Suppressor macrophage (primary cell): ENCODE data around the gene SSH2.
A peak's percentile ranks its signal among the peaks of the same experiment; 100 is the strongest.
"Not testable (repeated sequence)": the region's sequence is repeated elsewhere in the genome, so short reads cannot be mapped to it uniquely, and the experiment has no call there.

Experiments
- DNase-seq, 4 experiments: peaks; one replicate each; pipeline ENCODE4 v3.0.0-alpha.2; 2020 to 2022
- total RNA-seq, 17 experiments: gene quantifications; one replicate each; lab custom pipeline; 2026; ENCODE audit warnings: mixed read lengths in 6 of 17, inconsistent platforms in 3 of 17; lab: John Stamatoyannopoulos, UW

Gene SSH2, protein sequence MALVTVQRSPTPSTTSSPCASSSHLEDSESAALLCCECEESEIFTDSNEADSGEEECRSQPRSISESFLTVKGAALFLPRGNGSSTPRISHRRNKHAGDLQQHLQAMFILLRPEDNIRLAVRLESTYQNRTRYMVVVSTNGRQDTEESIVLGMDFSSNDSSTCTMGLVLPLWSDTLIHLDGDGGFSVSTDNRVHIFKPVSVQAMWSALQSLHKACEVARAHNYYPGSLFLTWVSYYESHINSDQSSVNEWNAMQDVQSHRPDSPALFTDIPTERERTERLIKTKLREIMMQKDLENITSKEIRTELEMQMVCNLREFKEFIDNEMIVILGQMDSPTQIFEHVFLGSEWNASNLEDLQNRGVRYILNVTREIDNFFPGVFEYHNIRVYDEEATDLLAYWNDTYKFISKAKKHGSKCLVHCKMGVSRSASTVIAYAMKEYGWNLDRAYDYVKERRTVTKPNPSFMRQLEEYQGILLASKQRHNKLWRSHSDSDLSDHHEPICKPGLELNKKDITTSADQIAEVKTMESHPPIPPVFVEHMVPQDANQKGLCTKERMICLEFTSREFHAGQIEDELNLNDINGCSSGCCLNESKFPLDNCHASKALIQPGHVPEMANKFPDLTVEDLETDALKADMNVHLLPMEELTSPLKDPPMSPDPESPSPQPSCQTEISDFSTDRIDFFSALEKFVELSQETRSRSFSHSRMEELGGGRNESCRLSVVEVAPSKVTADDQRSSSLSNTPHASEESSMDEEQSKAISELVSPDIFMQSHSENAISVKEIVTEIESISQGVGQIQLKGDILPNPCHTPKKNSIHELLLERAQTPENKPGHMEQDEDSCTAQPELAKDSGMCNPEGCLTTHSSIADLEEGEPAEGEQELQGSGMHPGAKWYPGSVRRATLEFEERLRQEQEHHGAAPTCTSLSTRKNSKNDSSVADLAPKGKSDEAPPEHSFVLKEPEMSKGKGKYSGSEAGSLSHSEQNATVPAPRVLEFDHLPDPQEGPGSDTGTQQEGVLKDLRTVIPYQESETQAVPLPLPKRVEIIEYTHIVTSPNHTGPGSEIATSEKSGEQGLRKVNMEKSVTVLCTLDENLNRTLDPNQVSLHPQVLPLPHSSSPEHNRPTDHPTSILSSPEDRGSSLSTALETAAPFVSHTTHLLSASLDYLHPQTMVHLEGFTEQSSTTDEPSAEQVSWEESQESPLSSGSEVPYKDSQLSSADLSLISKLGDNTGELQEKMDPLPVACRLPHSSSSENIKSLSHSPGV (N-terminal part only)
- total RNA-seq = 13.7 to 119 (median 31.8) reads per million in 17 experiments

DNA sequence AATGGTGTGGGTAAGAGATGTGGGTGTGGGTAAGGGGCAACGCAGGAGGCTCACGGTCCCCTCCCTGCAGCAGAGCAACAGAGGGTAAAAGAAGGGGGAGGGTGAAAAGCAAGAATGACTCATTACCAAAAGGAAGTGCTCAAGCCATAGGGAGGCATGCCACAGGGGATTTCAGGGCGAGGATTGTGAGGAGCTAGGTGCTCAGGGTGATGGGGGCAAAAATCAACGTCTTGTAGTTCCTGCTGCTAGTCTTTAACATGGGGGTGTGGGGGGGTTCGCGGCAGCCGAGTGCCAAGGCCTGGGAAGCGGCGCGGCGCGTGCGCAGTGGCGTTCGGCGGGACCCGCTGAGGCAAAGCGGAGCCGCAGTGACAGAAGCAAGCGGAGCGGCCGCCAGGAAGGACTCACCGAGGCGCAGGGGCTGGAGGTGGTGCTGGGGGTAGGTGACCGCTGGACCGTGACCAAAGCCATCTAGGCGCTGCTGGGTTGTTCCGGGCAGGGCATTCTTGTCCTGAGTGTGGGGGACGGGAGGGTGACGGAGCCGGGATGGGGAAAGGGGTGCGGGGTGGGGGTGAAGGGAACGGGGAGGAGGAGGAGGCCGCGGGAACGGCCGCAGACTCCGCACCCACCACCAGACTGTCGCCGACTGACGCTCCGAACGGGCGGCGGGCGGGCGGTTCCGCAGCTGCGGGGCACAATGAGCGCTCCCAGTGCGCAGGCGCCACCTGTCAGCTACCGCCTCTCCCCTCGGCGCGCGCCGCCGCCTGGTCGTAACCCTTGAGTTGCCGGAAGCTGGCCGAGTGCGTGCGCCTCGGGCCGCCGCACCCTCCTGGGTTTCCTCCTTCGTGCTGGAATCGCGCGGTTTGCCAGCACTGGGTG lies at the start of gene SSH2:
Gene SSH2, minus strand, starts transcription at position 696 of the 876 bp plus-strand sequence. Its CDS starts 228 bp downstream, at position 468.
- DNase-seq = peak; percentile 91 to 96 (median 94)

GRCh38 chr17:29977836-29978235 lies 47.8 kb upstream of the SSH2 start:
- no peak for DNase-seq

GRCh38 chr17:29973005-29973404 lies 43.0 kb upstream of the SSH2 start:
- DNase-seq = no peak

DNA sequence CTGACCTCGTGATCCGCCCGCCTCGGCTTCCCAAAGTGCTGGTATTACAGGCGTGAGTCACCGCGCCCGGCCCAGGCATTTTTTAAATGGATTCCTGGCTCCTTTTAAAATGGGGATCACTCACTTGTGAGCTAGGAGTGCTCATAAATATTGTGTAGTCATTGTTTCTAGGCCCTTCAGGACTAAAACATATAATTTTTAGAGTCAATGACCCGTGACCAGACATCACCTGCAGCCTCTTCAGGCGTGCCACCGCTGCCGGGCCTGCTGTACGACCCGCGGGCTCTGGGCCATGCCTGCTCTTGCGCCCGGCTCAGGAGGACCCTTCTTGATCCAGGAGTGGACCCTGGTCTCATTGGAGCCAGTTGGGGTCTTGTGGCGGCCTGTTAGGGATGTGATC lies 42.2 kb upstream of the SSH2 start:
- no peak for DNase-seq

- DNase-seq = peak in 2 of 4 experiments; percentile 28 to 35
Observed at GRCh38 chr17:29968271-29968670, 38.2 kb upstream of the SSH2 start.

DNA sequence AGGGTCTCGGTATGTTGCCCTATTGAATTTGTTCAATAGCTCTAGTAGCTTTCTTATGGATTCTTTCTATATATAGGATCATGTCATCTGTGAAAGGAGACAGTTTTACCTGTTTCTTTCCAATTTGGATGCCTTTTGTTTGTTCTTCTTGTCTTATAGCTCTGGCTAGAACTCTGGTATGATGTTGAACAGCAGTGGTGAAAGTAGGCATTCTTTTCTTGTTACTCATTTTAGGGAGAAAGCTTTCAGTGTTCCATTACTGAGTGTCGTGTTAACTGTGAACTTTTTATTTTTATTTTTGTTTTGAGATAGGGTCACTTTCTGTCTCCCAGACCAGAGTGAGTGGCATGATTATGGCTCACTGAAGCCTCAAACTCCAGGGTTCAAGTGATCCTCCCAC lies 32.6 kb upstream of the SSH2 start:
- DNase-seq = no peak

DNA sequence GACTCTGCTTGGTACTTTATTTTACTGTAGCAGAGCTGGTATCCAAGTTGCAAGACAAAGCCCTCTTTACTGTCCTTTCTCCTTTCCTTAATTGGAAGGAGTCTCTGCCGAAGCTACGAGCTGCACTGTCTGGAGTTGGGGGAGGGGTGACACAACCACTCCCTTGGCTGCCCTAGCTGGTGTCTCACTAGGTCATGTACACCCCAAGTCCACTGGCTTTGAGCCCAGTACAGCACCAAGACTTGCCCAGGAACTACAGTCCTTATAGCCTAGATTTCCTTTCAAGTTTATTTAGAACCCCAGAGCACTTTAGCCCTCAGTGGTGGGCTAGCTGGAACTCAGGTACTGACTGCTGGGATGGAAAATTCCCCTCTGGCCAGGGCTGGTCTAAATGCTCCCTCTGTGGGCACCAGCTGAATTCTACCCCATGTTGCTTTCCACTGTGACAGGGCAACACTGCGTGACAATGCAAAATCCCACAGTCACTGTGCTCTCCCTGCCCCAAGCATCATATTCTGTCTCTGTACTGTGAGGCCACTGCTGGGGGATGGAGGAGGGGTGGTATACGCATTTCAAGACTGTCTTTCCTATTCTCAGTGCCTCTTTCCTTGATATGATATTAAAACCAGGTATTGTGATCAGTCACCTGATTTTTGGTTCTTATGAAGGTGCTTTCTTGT lies 29.8 kb upstream of the SSH2 start:
- no peak for DNase-seq

DNA sequence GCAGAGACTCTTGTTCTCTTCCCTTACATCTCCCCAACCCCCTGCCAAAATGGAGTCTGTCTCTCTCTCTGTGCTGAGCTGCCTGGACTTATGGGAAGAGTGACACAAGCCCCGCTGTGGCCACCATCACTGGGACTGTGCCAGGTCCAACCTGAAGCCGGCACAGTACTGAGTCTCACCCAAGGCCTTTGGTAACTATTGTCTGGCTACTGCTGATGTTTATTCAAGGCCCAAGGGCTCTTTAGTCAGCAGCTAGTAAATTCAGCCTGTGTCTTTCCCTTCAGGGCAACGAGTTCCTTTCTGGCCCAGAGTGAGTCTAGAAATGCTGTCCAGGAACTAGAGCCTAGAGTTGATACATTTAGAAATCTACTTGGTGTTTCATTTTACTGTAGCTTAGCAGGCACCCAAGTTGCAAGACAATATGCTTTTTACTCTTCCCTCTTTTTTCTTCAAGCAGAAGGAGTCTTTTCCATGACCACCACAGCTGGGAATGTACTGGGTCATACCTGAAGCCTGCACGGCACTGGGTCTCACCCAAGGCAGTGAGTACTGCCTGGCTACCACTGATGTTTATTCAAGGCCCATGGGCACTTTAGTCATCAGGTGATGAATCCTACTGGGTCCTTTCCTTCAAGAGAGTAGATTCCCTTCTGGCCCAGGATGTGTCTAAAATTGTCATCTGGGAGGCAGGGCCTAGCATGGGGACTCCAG lies 29.1 kb upstream of the SSH2 start:
- DNase-seq = no peak

GRCh38 chr17:29957488-29957887 lies 27.5 kb upstream of the SSH2 start:
- not testable (repeated sequence) for DNase-seq

- peak; percentile 33 to 73 (median 62) for DNase-seq
Observed at GRCh38 chr17:29956225-29956624, 26.2 kb upstream of the SSH2 start.

GRCh38 chr17:29954405-29954804 lies 24.4 kb upstream of the SSH2 start:
- DNase-seq = no peak

- DNase-seq = no peak
Observed at GRCh38 chr17:29949696-29950095, 19.7 kb upstream of the SSH2 start.

- peak in 3 of 4 experiments; percentile 22 to 75 (median 69) for DNase-seq
Observed at GRCh38 chr17:29948448-29949215, 18.6 kb upstream of the SSH2 start.

- DNase-seq = no peak
Observed at GRCh38 chr17:29945281-29945680, 15.3 kb upstream of the SSH2 start.

DNA sequence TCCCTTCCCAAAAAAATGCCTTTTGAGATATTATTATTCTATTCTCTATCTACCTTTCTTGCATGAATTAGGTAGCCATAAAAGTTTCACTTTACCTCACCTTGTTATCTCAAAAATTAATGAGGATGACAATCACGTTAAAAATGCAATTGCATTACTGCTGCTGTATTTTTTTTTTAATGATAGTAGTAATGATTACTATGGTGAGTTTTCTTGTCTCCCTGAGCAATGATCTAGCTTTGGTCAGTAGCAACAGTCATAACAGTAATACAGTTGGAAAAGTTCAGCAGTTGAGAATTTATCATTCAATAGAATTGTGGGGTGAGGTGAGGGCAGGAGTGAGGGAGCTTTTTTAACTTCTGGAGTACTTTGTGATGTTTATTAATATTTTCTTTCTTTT lies 11.3 kb upstream of the SSH2 start, which contains the start of gene EFCAB5:
Gene EFCAB5, plus strand, starts transcription at position 301 of the 400 bp plus-strand sequence. CDS start 163 bp downstream, outside the sequence.
- DNase-seq = no peak

DNA sequence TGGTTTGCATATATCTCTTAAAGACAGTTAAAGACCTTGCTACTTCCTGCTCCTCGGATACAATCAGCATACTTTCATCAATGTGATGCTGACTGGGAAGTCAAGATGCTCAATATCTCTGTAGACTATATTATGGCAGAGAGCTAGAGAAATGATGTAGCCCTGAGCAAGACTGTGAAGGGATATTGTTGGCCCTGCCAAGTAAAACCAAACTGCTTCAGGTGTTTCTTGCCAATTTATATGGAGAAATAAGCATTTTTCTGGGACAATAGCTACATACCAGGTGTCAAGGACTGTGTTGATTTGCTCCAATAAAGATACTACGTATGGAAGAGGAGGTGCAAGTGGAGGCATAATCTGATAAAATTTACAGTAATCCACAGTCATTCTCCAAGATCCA lies 6.7 kb upstream of the SSH2 start:
- no peak for DNase-seq

DNA sequence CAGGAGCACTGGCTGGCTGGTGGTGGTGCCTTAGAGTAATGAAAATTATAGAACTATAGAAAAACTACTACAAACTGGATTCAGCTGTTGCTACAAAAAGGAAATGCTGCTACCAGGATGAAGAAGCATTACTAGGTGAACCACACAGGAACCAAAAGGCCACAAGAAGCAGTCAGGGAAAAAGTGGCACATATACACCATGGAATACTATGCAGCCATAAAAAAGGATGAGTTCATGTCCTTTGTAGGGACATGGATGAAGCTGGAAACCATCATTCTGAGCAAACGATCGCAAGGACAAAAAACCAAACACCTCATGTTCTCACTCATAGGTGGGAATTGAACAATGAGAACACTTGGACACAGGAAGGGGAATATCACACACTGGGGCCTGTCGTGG lies 5.9 kb upstream of the SSH2 start:
- not testable (repeated sequence) for DNase-seq

- DNase-seq = peak in 3 of 4 experiments; percentile 9 to 23 (median 17)
Observed at GRCh38 chr17:29933379-29933778, 3.4 kb upstream of the SSH2 start.

- peak; percentile 64 to 89 (median 84) for DNase-seq
Observed at GRCh38 chr17:29931231-29931932, 1.4 kb upstream of the SSH2 start.
